HG03064 (cell line): ENCODE data around the gene FERMT3.
"Not testable (repeated sequence)": the region's sequence is repeated elsewhere in the genome, so short reads cannot be mapped to it uniquely, and the experiment has no call there.

Experiments
- ATAC-seq: cut with Tn5 transposase; IDR thresholded peaks from one replicate; pipeline ENCODE4 v1.9.1; 2021; ENCODE audit warnings: low read depth; ENCODE audit not compliant: unreplicated experiment

The FERMT3 gene

DNA sequence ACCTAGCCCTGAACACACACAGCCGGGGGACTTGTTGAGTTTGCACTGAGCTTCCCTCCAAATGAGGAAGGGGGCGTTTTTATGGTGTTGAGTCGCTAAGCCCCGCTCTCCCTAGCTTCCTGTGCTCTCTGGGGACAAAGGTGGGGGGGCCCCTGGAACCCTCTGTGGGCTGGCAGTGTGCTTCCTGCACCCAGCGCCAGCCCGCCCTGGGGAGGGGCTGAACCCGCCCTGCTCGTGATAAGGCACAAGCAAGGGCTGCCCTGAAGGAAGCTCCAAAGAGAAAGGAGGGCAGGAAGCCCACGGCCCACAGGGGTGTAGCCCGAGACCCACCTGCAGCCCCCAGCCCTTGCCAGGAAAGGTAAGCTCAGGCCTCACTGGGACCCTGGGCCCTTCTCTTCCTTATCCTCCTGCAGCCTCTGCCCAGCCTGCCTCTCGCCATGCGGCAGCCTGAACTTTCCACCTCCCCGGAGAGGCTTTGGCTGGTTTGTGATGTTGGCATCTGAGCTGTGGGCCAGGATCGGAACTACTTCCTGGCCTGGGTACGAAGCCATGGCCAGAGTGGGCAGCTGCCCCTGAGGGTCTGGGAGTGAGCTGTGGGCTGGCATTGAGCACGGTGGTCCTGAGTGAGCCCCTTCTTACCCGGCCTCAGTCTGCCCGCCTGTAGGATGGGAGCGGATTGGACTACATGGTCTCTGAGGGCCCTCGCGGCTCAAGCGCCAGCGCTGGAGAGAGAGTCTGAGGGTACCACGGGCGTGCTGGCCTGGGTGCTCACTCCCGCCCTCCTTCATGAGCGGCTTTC lies at the start of gene FERMT3:
Gene FERMT3, plus strand, starts transcription at position 265 of the 799 bp plus-strand sequence. CDS start 644 bp downstream, outside the sequence.
- ATAC-seq: no peak

DNA sequence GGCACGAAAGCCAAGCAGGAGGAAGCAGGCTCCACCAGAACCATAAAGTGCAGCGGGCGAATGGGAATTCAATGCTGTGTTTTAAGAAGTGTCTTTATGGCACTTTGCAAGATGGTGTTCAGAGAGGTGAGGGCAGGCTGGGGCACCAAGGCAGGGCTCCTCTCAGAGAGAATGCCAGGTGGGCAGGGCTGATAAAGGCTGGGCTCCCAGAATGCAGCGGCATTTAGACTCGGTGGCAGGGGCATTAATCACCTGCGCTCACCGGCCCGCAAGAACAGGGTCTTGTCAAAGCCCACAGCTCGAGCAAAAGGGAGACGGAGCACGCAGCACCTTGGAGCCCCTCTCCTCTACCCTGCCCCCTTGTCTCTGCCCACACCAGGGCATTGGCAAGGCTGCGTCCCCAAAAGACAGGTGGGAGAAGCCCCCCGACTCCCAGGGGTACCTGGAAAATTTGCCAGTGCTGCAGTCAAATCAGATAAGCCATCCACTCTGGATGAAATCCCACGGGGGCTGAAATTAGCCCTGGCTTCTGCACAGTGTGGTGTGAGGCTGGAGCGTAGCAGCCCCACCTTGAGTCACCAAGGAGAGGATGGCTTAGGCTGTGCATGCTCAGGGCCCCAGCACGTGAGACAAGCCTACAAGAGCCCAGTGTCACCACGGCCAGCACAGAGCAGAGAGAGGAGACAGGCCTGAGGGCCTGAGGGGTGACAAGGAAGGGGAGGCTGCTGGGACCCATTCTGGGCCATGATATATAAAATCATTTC lies 48.7 kb upstream of the FERMT3 start:
- no peak for ATAC-seq

DNA sequence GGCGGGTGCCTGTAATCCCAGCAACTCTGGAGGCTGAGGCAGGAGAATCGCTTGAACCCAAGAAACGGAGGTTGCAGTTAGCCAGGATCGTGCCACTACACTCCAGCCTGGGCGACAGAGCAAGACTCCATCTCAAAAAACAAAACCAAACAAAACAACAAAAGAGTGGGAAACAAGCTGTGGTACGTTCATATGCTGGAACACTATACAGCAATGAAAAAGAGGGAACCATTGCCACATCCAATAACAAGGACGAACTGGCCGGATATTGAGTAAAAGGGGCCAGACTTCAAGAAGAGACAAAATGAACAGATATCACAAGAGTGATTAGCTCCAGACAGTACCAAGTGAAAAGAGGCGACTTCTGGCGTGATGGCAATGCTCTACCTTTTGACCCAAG lies 45.5 kb upstream of the FERMT3 start:
- no peak for ATAC-seq

DNA sequence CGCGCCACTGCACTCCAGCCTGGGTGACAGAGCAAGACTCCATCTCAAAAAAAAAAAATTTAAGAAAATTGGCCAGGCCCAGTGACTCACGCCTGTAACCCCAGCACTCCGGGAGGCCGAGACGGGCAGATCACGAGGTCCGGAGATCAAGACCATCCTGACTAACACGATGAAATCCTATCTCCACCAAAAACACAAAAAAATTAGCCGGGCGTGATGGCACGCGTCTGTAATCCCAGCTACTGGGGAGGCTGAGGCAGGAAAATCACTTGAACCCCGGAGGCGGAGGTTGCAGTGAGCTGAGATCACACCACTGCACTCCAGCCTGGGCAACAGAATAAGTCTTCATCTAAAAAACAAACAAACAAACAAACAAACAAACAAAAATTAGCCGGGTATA lies 43.8 kb upstream of the FERMT3 start:
- ATAC-seq: not testable (repeated sequence)

DNA sequence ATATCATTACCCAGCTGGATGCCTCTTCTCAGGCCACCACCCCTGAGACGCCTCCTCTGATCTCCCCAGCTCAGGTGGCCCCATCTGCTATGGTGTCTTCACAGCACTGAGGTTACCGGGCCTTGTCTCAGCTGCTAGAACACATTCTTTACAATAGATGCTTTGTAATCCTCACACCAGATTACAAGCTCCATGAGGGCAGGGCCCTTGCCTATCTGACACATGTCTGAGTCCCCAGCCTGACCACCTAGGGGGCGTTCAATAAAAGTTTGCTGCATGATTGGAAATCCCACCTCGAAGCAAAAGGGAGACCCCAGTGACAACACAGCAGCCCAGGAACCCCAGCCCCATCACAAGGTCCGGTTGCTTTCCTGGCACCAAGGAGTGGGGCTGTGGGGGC lies 42.6 kb upstream of the FERMT3 start:
- ATAC-seq: no peak

DNA sequence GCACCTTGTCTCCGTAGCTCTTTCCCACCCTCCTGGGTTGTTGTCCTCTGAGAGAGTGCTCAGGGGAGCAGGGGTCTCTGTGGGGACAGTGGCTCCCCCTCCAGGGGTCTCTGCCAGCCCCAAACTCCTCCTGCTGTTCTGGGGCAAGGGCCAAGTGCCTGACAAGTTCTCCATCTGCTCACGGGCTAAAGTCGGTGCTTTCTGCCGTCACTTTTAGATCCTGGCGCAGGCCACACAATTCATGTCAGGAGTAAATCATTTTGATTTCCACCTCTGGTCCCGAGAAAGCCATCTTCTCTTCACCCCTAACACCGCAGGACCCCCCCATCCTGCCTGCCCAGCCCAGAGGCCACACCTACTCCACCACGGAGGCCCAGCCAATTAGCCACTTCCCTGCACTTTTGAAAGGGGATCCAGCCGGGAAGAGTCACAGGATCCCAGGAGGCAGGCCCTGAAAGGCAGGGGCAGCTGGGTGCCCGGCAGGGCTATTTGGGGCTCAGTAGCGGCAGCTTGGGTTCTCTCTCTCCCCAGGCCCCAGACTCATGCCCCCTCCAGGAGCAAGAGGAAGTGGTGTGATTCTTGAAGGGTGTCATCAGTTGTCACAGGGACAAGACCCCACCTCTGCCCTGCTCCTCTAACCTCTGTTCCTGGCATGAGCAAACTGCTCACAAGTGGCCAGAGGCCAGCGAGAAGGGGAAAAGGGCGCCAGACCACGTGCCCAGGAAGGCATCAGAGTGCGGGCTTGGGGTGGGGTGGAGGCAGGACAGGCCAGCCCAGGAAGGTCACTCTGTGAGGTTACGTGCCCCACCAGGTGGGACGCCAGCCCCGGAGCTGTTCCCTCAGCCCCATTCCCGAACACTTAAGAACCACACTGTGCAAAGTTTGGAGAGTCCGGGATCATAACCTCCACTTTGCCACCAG lies 41.9 kb upstream of the FERMT3 start:
- ATAC-seq: no peak

DNA sequence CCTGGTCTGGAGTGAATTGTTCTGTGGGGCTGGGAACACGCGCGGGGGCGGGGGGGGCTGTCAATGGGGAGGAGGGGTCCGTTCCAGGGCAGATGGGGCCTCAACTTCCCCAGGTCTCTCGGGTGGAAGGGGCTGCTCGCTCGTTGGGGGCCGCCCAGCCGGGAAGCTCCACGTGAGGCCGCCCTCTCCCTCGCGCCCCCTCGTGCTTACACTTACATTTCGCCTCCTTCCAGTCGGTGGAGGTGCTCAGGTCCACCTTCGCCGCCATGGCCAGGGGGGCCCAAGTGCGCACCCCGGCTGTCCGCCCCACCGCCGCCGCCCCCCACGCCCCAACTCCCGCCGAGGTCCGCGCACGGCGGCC lies 41.1 kb upstream of the FERMT3 start:
- no peak for ATAC-seq

DNA sequence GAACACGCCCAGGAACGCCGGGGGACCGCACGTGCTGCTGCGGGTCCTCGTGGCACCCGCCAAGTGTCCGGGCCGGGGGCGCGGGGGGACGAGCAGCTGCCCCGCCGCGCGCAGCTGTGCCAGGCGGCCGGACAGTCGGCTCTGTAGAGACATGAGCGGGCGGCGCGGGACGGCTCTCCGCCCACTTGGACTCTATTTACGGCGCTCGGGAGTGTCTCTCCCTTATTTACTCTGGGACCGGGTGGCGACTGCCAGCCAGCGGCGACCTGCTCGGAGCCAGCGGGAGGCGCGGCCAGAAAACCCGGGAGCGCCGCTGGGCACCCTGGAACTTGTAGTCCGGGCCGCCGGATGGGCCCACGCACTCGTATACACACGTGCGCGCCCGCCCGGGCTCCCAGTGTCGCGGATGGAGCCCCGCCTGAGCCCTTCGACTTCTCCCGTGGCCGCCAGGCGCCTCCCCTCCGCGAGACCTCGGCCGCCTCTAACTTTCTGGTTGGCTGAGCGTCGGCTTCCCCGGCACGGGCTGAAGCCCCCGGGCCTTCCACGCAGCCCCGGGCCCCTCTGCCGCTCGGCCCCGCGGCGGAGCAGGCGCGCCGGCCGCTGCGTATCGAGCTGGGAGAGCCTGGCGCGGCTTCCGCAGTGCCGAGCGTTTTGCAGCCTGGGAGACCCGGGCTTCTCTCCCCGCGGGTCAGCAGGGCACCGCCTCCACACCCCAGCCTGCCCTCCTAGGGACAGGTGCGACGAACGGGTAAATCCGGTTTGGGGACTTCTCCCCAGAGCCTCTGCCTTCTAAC lies 40.5 kb upstream of the FERMT3 start, which contains the start of gene MACROD1:
Gene MACROD1, minus strand, starts transcription at position 272 of the 794 bp plus-strand sequence. Its CDS starts 119 bp downstream, at position 153.
- peak; percentile 70 for ATAC-seq

DNA sequence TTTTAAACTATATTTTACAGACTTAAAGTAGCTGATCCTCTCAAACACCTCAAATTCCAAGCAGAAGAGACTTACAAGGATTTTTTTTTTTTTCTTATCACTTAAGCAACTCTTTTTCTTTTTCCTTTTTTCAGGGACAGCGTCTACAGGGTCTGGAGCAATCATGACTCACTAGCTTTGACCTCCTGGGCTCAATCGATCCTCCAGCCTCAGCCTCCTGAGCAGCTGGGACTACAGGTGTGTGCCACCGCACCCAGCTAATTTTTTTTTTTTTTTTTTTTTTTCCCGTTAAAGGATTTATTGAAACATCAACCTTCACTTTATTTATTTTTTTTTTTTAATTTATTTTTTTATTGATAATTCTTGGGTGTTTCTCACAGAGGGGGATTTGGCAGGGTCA lies 36.1 kb upstream of the FERMT3 start:
- no peak for ATAC-seq

DNA sequence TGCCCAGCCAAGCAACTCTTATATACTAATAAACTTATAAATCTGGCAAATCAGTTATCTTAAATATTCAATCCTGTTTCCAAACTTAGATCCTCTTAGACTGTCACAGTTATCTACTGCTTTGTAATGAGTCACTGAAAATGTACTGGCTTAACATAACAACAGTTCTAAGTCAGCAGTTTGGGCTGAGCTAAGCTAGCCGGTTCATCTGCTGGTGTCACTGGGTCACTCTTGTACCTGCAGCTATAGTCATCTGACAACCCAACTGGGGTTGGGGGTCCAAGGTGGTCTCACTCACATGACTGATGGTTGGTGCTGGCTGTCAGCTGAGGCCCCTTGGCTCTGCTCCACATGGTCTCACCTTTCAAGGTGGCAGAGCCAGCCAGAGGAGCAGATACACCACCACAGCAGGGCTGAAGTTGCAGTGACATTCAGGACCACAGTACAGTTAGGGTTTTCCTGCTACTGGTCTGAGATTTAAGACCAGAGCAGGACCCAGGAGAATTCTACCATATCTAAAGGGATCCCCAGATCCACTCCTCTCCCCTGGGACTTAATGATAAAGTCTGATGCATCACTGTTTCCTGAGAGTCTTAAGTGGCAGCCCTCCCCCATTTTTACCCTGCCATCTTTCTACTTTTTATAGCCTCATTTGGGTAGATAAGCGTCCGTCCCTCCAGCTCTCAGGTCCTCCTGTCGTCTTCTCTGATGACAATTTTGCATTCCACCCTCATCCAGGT lies 32.7 kb upstream of the FERMT3 start:
- no peak for ATAC-seq

DNA sequence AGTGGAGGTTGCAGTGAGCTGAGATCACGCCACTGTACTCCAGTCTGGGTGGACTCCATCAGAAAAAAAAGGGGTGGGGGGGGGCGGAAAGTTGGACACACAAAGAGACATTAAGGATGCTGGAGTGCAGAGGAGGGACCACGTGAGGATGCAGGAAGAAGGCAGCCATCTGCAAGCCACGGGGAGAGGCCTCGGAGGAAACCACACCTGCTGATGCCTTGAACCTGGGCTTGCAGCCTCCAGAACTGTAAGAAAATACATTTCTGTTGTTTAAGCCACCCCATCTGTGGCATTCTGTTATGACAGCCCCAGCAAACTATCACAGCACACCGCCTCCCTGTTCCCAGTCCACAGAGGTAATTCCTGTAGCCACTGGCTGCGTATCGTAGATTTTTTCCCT lies 29.8 kb upstream of the FERMT3 start:
- ATAC-seq: no peak

DNA sequence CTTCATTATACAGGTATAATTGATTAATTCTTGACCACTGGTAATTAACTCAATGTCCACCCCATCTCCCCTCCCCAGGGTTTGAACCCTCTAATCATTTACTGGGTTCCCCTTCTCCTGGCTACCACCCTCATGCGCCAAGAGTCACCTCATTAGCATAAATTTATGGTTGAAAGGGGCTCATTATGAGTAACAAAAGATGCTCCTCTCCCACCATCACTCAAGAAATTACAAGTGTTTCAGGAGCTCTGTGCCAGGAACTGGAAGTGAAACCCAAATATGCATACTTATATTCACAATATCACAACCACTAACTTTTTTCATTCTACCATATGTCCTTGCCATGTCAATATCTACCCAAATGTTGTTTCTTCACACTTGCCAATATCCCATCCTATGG lies 28.3 kb upstream of the FERMT3 start:
- no peak for ATAC-seq

DNA sequence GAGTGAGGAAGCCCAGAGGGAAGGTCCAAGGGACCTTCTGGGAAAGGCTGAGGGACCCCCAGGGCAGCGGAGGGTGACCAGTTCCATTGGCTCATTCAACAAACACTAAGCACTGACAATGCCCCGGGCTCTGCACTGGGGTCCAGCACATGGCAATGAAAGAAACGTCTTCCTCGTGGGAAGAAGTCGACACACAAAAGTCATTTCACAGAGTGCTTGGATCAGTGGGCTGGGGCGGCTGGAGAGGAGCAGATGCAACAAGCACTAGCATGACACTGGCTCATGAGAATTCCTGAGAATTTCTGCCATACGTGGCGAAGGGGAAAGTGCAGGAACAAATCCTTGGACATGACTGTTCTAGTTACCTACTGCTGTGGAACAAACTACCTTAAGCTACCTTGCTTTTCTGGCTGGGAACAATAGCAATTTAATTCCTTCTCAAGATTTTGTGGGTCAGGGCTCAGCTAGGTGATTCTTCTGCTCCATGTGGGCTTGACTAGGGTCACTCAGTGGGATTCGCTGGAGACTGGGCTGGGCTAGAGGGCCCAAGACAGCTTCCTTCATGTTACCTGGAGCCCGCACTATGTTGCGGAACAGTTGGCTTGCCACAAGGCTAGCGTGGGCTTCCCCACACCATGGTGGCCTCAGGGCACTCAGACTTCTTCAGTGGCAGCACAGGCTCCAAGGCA lies 27.4 kb upstream of the FERMT3 start:
- no peak for ATAC-seq

DNA sequence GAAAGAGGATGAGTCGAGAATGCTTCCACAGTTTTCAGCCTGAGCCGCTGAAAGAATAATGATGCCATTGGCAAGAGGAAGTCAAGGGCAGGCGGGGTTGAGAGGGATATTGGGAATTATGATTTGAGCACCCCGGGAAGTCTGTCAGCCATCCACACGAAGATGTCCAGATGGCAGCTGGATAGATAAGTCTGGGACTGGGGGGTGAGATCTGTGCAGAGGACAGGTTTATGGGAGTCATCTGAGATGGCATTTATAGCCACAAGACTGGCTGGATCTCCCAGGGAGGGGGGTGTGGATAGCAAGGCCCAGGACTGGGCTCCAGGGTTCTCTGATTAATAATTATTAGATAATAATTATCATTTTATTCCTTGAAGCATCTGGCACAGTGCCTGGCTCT lies 25.6 kb upstream of the FERMT3 start:
- no peak for ATAC-seq

DNA sequence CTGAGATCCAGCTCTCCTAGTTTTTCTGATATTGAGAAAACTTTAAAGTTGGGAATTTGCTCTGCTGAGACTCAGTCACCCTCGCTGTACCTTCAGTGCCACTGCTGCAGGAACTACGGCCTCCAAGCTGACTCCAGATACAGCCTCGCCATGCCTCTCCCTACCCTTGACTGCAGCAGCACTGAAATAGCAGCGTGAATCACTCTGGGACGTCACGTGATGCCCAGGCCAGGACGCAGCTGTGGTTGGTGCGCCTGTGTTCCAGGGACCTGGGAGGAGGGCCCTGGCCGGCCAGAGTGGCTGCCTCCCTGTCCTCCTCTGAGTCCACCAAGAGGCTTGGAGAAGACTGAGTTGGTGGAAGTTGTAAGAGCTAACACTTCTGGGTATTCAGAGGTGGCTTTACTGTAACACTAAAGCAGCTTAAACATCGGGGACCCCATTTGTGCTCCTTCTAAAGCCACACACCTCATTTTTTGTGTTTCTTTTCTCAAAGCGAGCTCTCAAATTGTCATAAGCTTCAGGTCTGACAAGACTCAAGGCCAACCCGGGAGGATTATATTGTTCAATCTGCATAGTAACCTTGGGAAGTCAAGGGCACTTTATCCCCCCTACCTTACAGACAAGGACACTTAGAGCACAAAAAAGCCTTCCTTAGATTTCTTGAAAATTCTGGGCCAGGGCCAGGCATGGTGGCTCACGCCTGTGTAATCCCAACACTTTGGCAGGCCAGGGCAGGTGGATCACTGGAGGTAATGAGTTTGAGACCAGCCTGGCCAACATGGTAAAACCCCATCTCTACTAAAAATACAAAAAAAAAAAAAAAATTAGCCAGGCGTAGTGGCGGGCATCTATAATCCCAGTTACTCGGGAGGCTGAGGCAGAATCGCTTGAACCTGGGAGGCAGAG lies 24.8 kb upstream of the FERMT3 start:
- ATAC-seq: no peak

DNA sequence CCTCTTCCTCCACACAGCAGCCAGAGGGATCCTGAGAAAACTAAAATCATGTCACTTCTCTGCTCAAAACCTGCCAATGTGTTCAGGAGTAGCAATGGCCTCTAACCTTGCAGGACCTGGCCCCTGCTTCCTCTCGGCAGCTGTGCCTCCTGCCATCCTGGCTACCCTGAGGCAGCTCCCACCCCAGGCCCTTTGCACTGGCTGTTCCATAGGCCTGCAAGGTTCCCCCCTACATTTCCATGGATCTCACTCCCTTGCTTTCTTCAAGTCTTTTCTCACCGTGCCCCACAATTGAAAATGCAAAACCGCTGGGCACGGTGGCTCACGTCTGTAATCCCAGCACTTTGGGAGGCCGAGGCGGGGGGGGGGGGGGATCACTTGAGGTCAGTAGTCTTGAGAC lies 22.6 kb upstream of the FERMT3 start:
- ATAC-seq: no peak

DNA sequence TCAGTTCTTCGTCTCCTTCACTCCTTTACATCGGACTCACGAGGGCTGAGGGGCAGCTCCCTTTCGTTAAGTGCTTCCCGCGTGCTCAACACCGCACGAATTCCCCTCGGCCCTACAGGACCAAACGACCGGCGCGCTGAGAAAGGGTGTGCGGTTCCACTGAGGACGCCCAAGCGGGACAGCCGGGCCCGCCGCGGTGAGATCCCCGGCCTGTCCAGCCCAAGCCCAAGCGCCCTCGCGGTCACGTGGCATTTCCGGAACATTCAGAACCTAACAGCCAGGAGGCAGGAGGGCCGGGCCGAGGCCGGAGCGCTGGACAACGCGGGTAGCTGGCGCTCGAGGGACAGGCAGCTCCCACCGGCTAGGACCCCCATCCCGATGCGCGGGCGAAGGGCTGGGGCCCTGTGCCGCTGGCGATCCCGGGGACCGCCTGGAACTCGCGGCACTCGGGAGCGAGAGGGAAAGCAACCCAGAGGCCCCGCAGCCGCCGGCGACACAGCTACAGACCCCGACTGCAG lies 21.3 kb upstream of the FERMT3 start:
- ATAC-seq: peak; percentile 16
